ENCODE measurements around the gene CCL19.

The CCL19 gene

GRCh38 chr9:34642679-34643078, 48.4 kb downstream of the CCL19 start:
- DNase-seq (ENCODE audit: low read depth in 2 of 3, low spot score in 2 of 3): no peak

Measured in activated CD8-positive, alpha-beta memory T cell treated with anti-CD3 and anti-CD28 coated beads for 48 hours (primary cell).